PC-9 (cell line): ENCODE data around the gene LAMB1. TPM values are rescaled to one million over a fixed set of nuclear protein-coding genes. Genes with fewer than 3 reads are reported as not detected.

ENCODE experiments used
- BruUV-seq: library from RNA; stranded (reverse); fragments of 400-500 nt; replicated peaks from 2 replicates; lab custom pipeline; 2021; lab: Mats Ljungman, UMichigan
- CTCF ChIA-PET: fragments of 300-600 bp; sonication (Branson Sonifier 250); formaldehyde crosslinking; loops from one replicate; lab custom pipeline; 2022; ENCODE audit warnings: antibody characterized with exemption; lab: Charles Lee
- POLR2A ChIA-PET: fragments of 300-600 bp; sonication (Branson Sonifier 250); formaldehyde crosslinking; loops from one replicate; lab custom pipeline; 2022; ENCODE audit warnings: antibody characterized with exemption; ENCODE audit not compliant: unreplicated experiment; lab: Charles Lee
- DNase-seq, 2 experiments: peaks; one replicate each; pipeline versions ENCODE4 v3.0.0 to v3.0.0-alpha.2; 2015 to 2022; ENCODE audit warnings: mixed read lengths in 1 of 2
- H2AFZ ChIP-seq: fragments of 200-600 bp; sonication (generic); 2 replicates; pipeline ENCODE4 v1.8.1; 2017; ENCODE audit warnings: antibody characterized with exemption
- H3F3A ChIP-seq: fragments of 200-600 bp; sonication (generic); 2 replicates; pipeline ENCODE4 v1.8.1; 2017; ENCODE audit warnings: antibody characterized with exemption, mild to moderate bottlenecking, low read depth; ENCODE audit not compliant: insufficient read depth
- H3K27ac ChIP-seq: fragments of 200-600 bp; sonication (generic); 2 replicates; pipeline ENCODE4 v1.6.1; 2016; ENCODE audit warnings: mixed run types
- H3K27me3 ChIP-seq: fragments of 200-600 bp; sonication (generic); 2 replicates; pipeline ENCODE4 v1.6.1; 2016; ENCODE audit warnings: low read depth, mixed run types; ENCODE audit not compliant: insufficient read depth
- H3K36me3 ChIP-seq: fragments of 200-600 bp; sonication (generic); 2 replicates; pipeline ENCODE4 v1.6.1; 2016; ENCODE audit warnings: low read depth, mixed run types
- H3K4me1 ChIP-seq: fragments of 200-600 bp; sonication (generic); replicated peaks from 2 replicates; pipeline ENCODE4 v1.6.1; 2016; ENCODE audit warnings: mixed run types; ENCODE audit not compliant: insufficient read depth
- H3K4me2 ChIP-seq: fragments of 200-600 bp; sonication (generic); 2 replicates; pipeline ENCODE4 v1.6.1; 2017; ENCODE audit warnings: mixed run types
- H3K4me3 ChIP-seq: fragments of 200-600 bp; sonication (generic); 2 replicates; pipeline ENCODE4 v1.6.1; 2016; ENCODE audit warnings: mixed run types
- H3K79me2 ChIP-seq: fragments of 200-600 bp; sonication (generic); 2 replicates; pipeline ENCODE4 v1.6.1; 2017; ENCODE audit warnings: low read depth, mixed run types
- H3K9me2 ChIP-seq: fragments of 200-600 bp; sonication (generic); 2 replicates; pipeline ENCODE4 v1.8.1; 2017; ENCODE audit warnings: mild to moderate bottlenecking; ENCODE audit not compliant: insufficient read depth
- H3K9me3 ChIP-seq: fragments of 200-600 bp; sonication (generic); 2 replicates; pipeline ENCODE4 v1.8.1; 2016; ENCODE audit warnings: low read depth; ENCODE audit not compliant: insufficient read depth
- H4K20me1 ChIP-seq: fragments of 200-600 bp; sonication (generic); 2 replicates; pipeline ENCODE4 v1.8.1; 2017; ENCODE audit not compliant: insufficient read depth
- CTCF ChIP-seq: fragments of 200-600 bp; sonication (generic); conservative IDR thresholded peaks from 2 replicates; pipeline ENCODE4 v1.6.1; 2017; ENCODE audit warnings: mixed run types, antibody characterized with exemption, mild to moderate bottlenecking, moderate library complexity
- EZH2 ChIP-seq: fragments of 200-600 bp; sonication (generic); IDR thresholded peaks from 2 replicates; pipeline ENCODE4 v1.8.0; 2017; ENCODE audit warnings: antibody characterized with exemption, low read depth
- intact Hi-C: fragments of 100-400 bp; cut with micrococcal nuclease; formaldehyde crosslinking; loops from one replicate; pipeline ENCODE4 v1.10.0; 2022; ENCODE audit not compliant: unreplicated experiment
- total RNA-seq: library from RNA; stranded (reverse); gene quantifications from 2 replicates; pipeline ENCODE4 v1.2.3, GENCODE V29; 2021

LAMB1 gene
- total RNA-seq, 1 experiment from 2014 or later: 236 TPM

- ChIA-PET CTCF (interaction anchor here (0.7 kb wide), 2 partner anchors 31 to 501 kb away, joined by 8 to 13 read pairs; no protein-coding TSS in a partner anchor), POLR2A (interaction anchor here (0.7 to 0.8 kb wide), 2 partner anchors 12 to 42 kb away, joined by 3 to 8 read pairs; no protein-coding TSS in a partner anchor)
- peaks cover 30% of the 10 kb centered on the region for H3F3A ChIP-seq
- no peaks in the 10 kb centered on the region for H3K9me2 ChIP-seq
- peaks cover 23% of the 10 kb centered on the region; the same call in 1 of the 2 replicates for H3K79me2 ChIP-seq
- peak overlapping the region; percentile 76 for H2AFZ ChIP-seq
- TSS peak; percentile 52 for BruUV-seq
- H3K4me2 ChIP-seq: peak overlapping the region; percentile 86
- peaks cover 36% of the 10 kb centered on the region for H3K4me1 ChIP-seq
- H3K27me3 ChIP-seq: no peaks in the 10 kb centered on the region
- H3K9me3 ChIP-seq: no peaks in the 10 kb centered on the region
- no peaks in the 10 kb centered on the region; the same call in 1 of the 2 replicates for H3K36me3 ChIP-seq
- TF ChIP-seq EZH2: no peak
- no peak for TF ChIP-seq CTCF
- no peak overlapping the region for H3K27ac ChIP-seq
- H3K4me3 ChIP-seq: peak overlapping the region; percentile 64
- no peak for DNase-seq
- intact Hi-C loops: loop anchor here (5.0 kb wide), 1 partner anchor 1231 kb away; no protein-coding TSS in a partner anchor
- no peaks in the 10 kb centered on the region for H4K20me1 ChIP-seq
These were observed 606 bp upstream of the LAMB1 start for GRCh38 chr7:108003599-108003935.

- Histone ChIP-seq H3K4me3 (peak overlapping the region; percentile 64), H3K9me2 (no peaks in the 10 kb centered on the region), H3K79me2 (peaks cover 27% of the 10 kb centered on the region; the same call in 1 of the 2 replicates), H4K20me1 (no peaks in the 10 kb centered on the region), H2AFZ (peak overlapping the region; percentile 76), H3K27ac (no peak overlapping the region), H3K4me1 (peaks cover 50% of the 10 kb centered on the region), H3K36me3 (no peaks in the 10 kb centered on the region; the same call in 1 of the 2 replicates), H3K9me3 (no peaks in the 10 kb centered on the region), H3K27me3 (no peaks in the 10 kb centered on the region), H3F3A (peaks cover 43% of the 10 kb centered on the region), H3K4me2 (peak overlapping the region; percentile 86)
- intact Hi-C loops: loop anchor here (5.0 kb wide), 1 partner anchor 1230 kb away; no protein-coding TSS in a partner anchor
- ChIA-PET POLR2A (interaction anchor here (0.7 kb wide), 1 partner anchor 261 kb away, joined by 3 read pairs; no protein-coding TSS in a partner anchor), CTCF (no interaction called here)
- no peak for DNase-seq
- TF ChIP-seq CTCF: no peak
- TF ChIP-seq EZH2: no peak
- BruUV-seq: no TSS peak
These were observed 916 bp downstream of the LAMB1 start for GRCh38 chr7:108001764-108002725.

- no peak for TF ChIP-seq EZH2
- TF ChIP-seq CTCF: no peak
- no peak for DNase-seq
- POLR2A ChIA-PET: no interaction called here
- Histone ChIP-seq H3K27ac (no peak overlapping the region), H3K36me3 (peaks cover 4% of the 10 kb centered on the region; the same call in 1 of the 2 replicates), H3K4me3 (peak overlapping the region; percentile 64; the same call in 1 of the 2 replicates), H3K4me2 (peak overlapping the region; percentile 86), H4K20me1 (no peaks in the 10 kb centered on the region), H3K9me3 (no peaks in the 10 kb centered on the region), H3K27me3 (no peaks in the 10 kb centered on the region), H3K9me2 (no peaks in the 10 kb centered on the region), H3K4me1 (peaks cover 59% of the 10 kb centered on the region), H2AFZ (no peak overlapping the region), H3F3A (peaks cover 53% of the 10 kb centered on the region), H3K79me2 (peaks cover 32% of the 10 kb centered on the region; the same call in 1 of the 2 replicates)
- intact Hi-C loops: loop anchor here (5.0 kb wide), 1 partner anchor 1229 kb away; no protein-coding TSS in a partner anchor
- no TSS peak for BruUV-seq
- CTCF ChIA-PET: no interaction called here
These were observed 1.8 kb downstream of the LAMB1 start for GRCh38 chr7:108000875-108001763.
